Glutamatergic neuron (in vitro differentiated cells): ENCODE results near the gene TMEM54. TPM values are rescaled to one million over a fixed set of nuclear protein-coding genes. Genes with fewer than 3 reads are reported as not detected.

ENCODE experiments used
- DNase-seq: peaks from one replicate; pipeline ENCODE4 v3.0.0; 2022
- H3K27ac Mint-ChIP-seq: one replicate; pipeline ENCODE4 v1.8.0; 2020; ENCODE audit warnings: mild to moderate bottlenecking, mixed read lengths, inconsistent platforms; ENCODE audit not compliant: unreplicated experiment
- H3K27me3 Mint-ChIP-seq: one replicate; pipeline ENCODE4 v1.8.0; 2020; ENCODE audit warnings: mild to moderate bottlenecking, moderate library complexity, mixed read lengths, inconsistent platforms; ENCODE audit not compliant: unreplicated experiment
- H3K36me3 Mint-ChIP-seq: one replicate; pipeline ENCODE4 v1.8.0; 2020; ENCODE audit warnings: mild to moderate bottlenecking, mixed read lengths, inconsistent platforms; ENCODE audit not compliant: unreplicated experiment
- H3K4me1 Mint-ChIP-seq: one replicate; pipeline ENCODE4 v1.8.0; 2020; ENCODE audit warnings: mild to moderate bottlenecking, low read depth, mixed read lengths, inconsistent platforms; ENCODE audit not compliant: unreplicated experiment
- H3K4me3 Mint-ChIP-seq: one replicate; pipeline ENCODE4 v1.8.0; 2020; ENCODE audit warnings: mild to moderate bottlenecking, mixed read lengths, inconsistent platforms; ENCODE audit not compliant: unreplicated experiment
- H3K9me3 Mint-ChIP-seq: one replicate; pipeline ENCODE4 v1.8.0; 2020; ENCODE audit warnings: mild to moderate bottlenecking, moderate library complexity, mixed read lengths, inconsistent platforms; ENCODE audit not compliant: unreplicated experiment
- long read RNA-seq: library from polyadenylated mRNA; unstranded; transcript quantifications from one replicate; pipeline ENCODE4 v2.0.0, GENCODE V29; 2020; ENCODE audit not compliant: unreplicated experiment
- total RNA-seq: library from RNA; stranded (reverse); fragmentation: NEBNext Ultra II Directional; extraction: Animal tissue kit (Norgen Biotek cat#: 25700); gene quantifications from one replicate; pipeline ENCODE4 v1.2.1, GENCODE V29; 2021; ENCODE audit not compliant: unreplicated experiment
- TF ChIP-seq, protein P1 (sequence below): fragments of 200-600 bp; sonication (generic); IDR thresholded peaks from one replicate; pipeline ENCODE4 v1.5.0; 2021; ENCODE audit not compliant: partially characterized antibody, unreplicated experiment

The TMEM54 gene, protein sequence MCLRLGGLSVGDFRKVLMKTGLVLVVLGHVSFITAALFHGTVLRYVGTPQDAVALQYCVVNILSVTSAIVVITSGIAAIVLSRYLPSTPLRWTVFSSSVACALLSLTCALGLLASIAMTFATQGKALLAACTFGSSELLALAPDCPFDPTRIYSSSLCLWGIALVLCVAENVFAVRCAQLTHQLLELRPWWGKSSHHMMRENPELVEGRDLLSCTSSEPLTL
- 9.9 TPM for total RNA-seq
- long read RNA-seq, transcript TMEM54-202 (6 exons, 999 nt), result major isoform, 7 of 10 reads
- long read RNA-seq, partial matches to known transcripts, result 0 of 10 reads
- long read RNA-seq, other reads (novel, unspliced or antisense), result 1 of 10 reads

GRCh38 chr1:32900956-32901822 lies at the start of gene TMEM54:
Gene TMEM54 (minus strand): TSS chr1:32901389. CDS start chr1:32901238, 151 bp downstream.
- peak; percentile 36 for DNase-seq
- H3K27me3 Mint-ChIP-seq, result peaks cover 11% of the 10 kb centered on the region
- peaks cover 2% of the 10 kb centered on the region for H3K4me1 Mint-ChIP-seq
- H3K36me3 Mint-ChIP-seq, result no peaks in the 10 kb centered on the region
- peak within 1 kb of the TSS; percentile 87 for H3K4me3 Mint-ChIP-seq
- H3K27ac Mint-ChIP-seq, result no peak within 1 kb of the TSS
- peaks cover 5% of the 10 kb centered on the region for H3K9me3 Mint-ChIP-seq
- TF ChIP-seq, protein P1, sequence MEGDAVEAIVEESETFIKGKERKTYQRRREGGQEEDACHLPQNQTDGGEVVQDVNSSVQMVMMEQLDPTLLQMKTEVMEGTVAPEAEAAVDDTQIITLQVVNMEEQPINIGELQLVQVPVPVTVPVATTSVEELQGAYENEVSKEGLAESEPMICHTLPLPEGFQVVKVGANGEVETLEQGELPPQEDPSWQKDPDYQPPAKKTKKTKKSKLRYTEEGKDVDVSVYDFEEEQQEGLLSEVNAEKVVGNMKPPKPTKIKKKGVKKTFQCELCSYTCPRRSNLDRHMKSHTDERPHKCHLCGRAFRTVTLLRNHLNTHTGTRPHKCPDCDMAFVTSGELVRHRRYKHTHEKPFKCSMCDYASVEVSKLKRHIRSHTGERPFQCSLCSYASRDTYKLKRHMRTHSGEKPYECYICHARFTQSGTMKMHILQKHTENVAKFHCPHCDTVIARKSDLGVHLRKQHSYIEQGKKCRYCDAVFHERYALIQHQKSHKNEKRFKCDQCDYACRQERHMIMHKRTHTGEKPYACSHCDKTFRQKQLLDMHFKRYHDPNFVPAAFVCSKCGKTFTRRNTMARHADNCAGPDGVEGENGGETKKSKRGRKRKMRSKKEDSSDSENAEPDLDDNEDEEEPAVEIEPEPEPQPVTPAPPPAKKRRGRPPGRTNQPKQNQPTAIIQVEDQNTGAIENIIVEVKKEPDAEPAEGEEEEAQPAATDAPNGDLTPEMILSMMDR, result no peak

GRCh38 chr1:32949519-32949918 lies 48.3 kb upstream of the TMEM54 start:
- H3K9me3 Mint-ChIP-seq, result no peaks in the 10 kb centered on the region
- TF ChIP-seq, protein P1, result no peak
- no peak overlapping the region for H3K4me3 Mint-ChIP-seq
- H3K27me3 Mint-ChIP-seq, result peaks cover 2% of the 10 kb centered on the region
- H3K27ac Mint-ChIP-seq, result no peak overlapping the region
- no peaks in the 10 kb centered on the region for H3K4me1 Mint-ChIP-seq
- DNase-seq, result no peak
- H3K36me3 Mint-ChIP-seq, result no peaks in the 10 kb centered on the region

GRCh38 chr1:32948905-32949304 lies 47.7 kb upstream of the TMEM54 start:
- DNase-seq, result no peak
- Mint-ChIP-seq H3K27me3 (peaks cover 2% of the 10 kb centered on the region), H3K4me1 (no peaks in the 10 kb centered on the region), H3K27ac (no peak overlapping the region), H3K4me3 (no peak overlapping the region), H3K36me3 (no peaks in the 10 kb centered on the region), H3K9me3 (no peaks in the 10 kb centered on the region)
- TF ChIP-seq, protein P1, result no peak

DNA sequence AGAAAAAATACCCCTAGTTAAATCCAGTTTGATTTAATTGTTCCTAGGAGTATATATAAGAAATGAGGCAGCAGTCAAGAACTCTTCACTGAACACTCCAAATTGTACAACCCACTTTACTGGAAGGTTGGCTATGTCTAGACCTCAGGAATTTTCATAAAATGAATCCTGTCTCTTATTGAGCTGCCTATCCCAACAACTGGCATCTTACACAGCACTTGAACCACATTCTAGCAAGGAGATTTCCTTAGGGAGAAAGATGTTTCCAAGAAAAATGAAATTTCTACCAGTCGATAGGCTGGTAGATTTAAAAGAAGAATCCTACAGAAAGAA lies 47.2 kb upstream of the TMEM54 start:
- H3K4me1 Mint-ChIP-seq, result no peaks in the 10 kb centered on the region
- H3K4me3 Mint-ChIP-seq, result no peak overlapping the region
- peaks cover 2% of the 10 kb centered on the region for H3K27me3 Mint-ChIP-seq
- no peaks in the 10 kb centered on the region for H3K9me3 Mint-ChIP-seq
- no peak for DNase-seq
- no peaks in the 10 kb centered on the region for H3K36me3 Mint-ChIP-seq
- H3K27ac Mint-ChIP-seq, result no peak overlapping the region
- TF ChIP-seq, protein P1, result no peak
